Spleen (tissue), 11 donors: ENCODE results near the gene DEFB110. TPM values are rescaled to one million over a fixed set of nuclear protein-coding genes. Genes with fewer than 3 reads are reported as not detected.

Experiments
- DNase-seq: peaks from one replicate; pipeline ENCODE4 v3.0.0-alpha.2; 2020
- H3K27ac ChIP-seq, 8 donors: fragments of 200-600 bp; sonication (generic) in 7 of 8; 1 replicate in 4 of 8; 2 replicates in 4 of 8; pipeline versions ENCODE4 v1.5.0 to v1.8.0; 2016 to 2021; ENCODE audit warnings: inconsistent platforms in 4 of 8, mild to moderate bottlenecking in 4 of 8, moderate library complexity in 1 of 8
- H3K27me3 ChIP-seq, 7 donors: fragments of 200-600 bp; sonication (generic) in 6 of 7; replicated peaks in 1 of 7; 1 replicate in 4 of 7; 2 replicates in 3 of 7; pipeline versions ENCODE4 v1.5.0 to v1.8.0; 2016 to 2021; ENCODE audit warnings: inconsistent platforms in 3 of 7, mild to moderate bottlenecking in 1 of 7
- H3K36me3 ChIP-seq, 6 donors: fragments of 200-600 bp; sonication (generic) in 5 of 6; 1 replicate in 4 of 6; 2 replicates in 2 of 6; pipeline versions ENCODE4 v1.5.0 to v1.8.0; 2016 to 2021; ENCODE audit warnings: inconsistent platforms in 2 of 6
- H3K4me1 ChIP-seq, 6 donors: fragments of 200-600 bp; sonication (generic) in 5 of 6; 1 replicate in 3 of 6; 2 replicates in 3 of 6; pipeline versions ENCODE4 v1.5.0 to v1.8.0; 2016 to 2021; ENCODE audit warnings: inconsistent platforms in 3 of 6
- H3K4me3 ChIP-seq, 8 donors: fragments of 200-600 bp; sonication (generic) in 7 of 8; 1 replicate in 4 of 8; 2 replicates in 4 of 8; pipeline versions ENCODE4 v1.5.0 to v1.8.0; 2016 to 2021; ENCODE audit warnings: inconsistent platforms in 4 of 8, mild to moderate bottlenecking in 4 of 8, moderate library complexity in 2 of 8
- H3K9me3 ChIP-seq, 8 donors: fragments of 200-600 bp; sonication (generic) in 7 of 8; 1 replicate in 4 of 8; 2 replicates in 4 of 8; pipeline versions ENCODE4 v1.5.0 to v1.8.0; 2016 to 2021; ENCODE audit warnings: inconsistent platforms in 4 of 8
- POLR2A ChIP-seq, 3 donors: fragments of 450-650 bp; IDR thresholded peaks; one replicate each; pipeline ENCODE4 v1.5.1; 2017; ENCODE audit warnings: antibody characterized with exemption in 3 of 3, mild to moderate bottlenecking in 1 of 3
- POLR2AphosphoS5 ChIP-seq, 3 donors: sonication (generic); formaldehyde crosslinking; IDR thresholded peaks; one replicate each; pipeline ENCODE4 v1.5.1; 2017; ENCODE audit warnings: antibody characterized with exemption in 3 of 3
- WGBS, 5 donors: extraction: QIAGEN DNeasy Blood & Tissue Kit in 3 of 5; methylation state at CpG; one replicate each; pipeline versions ENCODE4 v1.1.5 to v1.1.7; 2013 to 2018; 5-methylcytosine and 5-hydroxymethylcytosine counted together
- intact Hi-C: fragments of 100-400 bp; cut with DNase I; formaldehyde crosslinking; loops from one replicate; pipeline ENCODE4 v1.15.0; 2023; ENCODE audit warnings: low total_unique reads
- polyA plus RNA-seq, 3 donors: library from polyadenylated mRNA; stranded (reverse); fragments of 200-250 nt; gene quantifications; one replicate each; pipeline ENCODE4 v1.2.1, GENCODE V29; 2013
- total RNA-seq, 7 donors: library from RNA; depleted of rRNA in 3 of 7; stranded (reverse); fragments of >200 nt in 3 of 7; fragmentation: NEBNext Ultra II Directional in 4 of 7; extraction: Animal tissue kit (Norgen Biotek cat#: 25700) in 4 of 7; gene quantifications; one replicate each; pipeline versions ENCODE4 v1.1.0 to v1.2.1, GENCODE V29; 2016 to 2021
- TF ChIP-seq, protein P1 (sequence below), 11 experiments: fragments of 200-600 bp in 7 of 11; fragments of 450-650 bp in 4 of 11; sonication (generic) in 4 of 11; IDR thresholded peaks in 8 of 11; conservative IDR thresholded peaks in 3 of 11; 1 replicate in 7 of 11; 2 replicates in 4 of 11; pipeline versions ENCODE4 v1.4.0 to v1.8.0; 2016 to 2021; ENCODE audit warnings: antibody characterized with exemption in 11 of 11, inconsistent platforms in 4 of 11, mild to moderate bottlenecking in 1 of 11
- donor health status: healthy with polysubstance abuse.
- donor health status: DM: no; HTN: no; CAD: no; lungs with moderate emphysema.
- donor health status: DM: no; HTN: no; CAD: no.
- donor health status: Bipolar disorder and iron deficiency.
- donor health status: healthy.
- donor health status: DM: no; HTN: no; CAD: no.
- donor health status: DM: yes; HTN: yes; CAD: no.

DEFB110 gene
- total and polyA plus RNA-seq, 10 donors: not detected

DNA sequence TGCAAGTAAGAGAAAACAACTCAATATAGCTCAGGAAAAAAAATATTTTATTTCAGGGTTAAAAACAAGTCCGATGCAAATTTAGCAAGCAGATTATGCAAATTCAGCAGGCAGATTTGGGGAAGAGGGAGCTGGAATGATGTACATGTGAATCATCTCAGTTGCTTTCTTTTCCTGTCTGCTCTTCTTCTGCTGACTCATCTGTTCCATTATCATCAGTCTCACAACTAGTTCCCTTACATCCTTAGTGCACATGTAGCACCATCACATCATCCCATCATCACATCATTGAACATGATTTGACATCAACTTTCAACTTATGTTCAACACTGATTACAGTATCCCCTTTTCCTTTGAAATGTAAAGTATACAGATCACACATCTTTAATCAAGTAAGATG is 40.9 kb downstream of the DEFB110 start:
- WGBS, 5 donors: 74 to 89% (median 84%) methylated on average over 1 of the region's 1 CpG
- intact Hi-C loops: no loop called here
- DNase-seq: no peak

GRCh38 chr6:49979584-49979983 is 42.2 kb downstream of the DEFB110 start:
- DNase-seq: no peak
- WGBS, 5 donors: 65 to 73% (median 71%) methylated on average over 4 of the region's 4 CpGs

More for the DNA sequence above, 40.9 kb downstream of the DEFB110 start:
- Histone ChIP-seq H3K27ac (no peak overlapping the region), H3K4me1 (no peaks in the 10 kb centered on the region), H3K36me3 (no peaks in the 10 kb centered on the region), H3K27me3 (no peaks in the 10 kb centered on the region), H3K9me3 (peaks cover 0 to 4% (median 0%) of the 10 kb centered on the region in 8 donors), H3K4me3 (no peak overlapping the region)
- TF ChIP-seq, protein P1, sequence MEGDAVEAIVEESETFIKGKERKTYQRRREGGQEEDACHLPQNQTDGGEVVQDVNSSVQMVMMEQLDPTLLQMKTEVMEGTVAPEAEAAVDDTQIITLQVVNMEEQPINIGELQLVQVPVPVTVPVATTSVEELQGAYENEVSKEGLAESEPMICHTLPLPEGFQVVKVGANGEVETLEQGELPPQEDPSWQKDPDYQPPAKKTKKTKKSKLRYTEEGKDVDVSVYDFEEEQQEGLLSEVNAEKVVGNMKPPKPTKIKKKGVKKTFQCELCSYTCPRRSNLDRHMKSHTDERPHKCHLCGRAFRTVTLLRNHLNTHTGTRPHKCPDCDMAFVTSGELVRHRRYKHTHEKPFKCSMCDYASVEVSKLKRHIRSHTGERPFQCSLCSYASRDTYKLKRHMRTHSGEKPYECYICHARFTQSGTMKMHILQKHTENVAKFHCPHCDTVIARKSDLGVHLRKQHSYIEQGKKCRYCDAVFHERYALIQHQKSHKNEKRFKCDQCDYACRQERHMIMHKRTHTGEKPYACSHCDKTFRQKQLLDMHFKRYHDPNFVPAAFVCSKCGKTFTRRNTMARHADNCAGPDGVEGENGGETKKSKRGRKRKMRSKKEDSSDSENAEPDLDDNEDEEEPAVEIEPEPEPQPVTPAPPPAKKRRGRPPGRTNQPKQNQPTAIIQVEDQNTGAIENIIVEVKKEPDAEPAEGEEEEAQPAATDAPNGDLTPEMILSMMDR (IDR thresholded peaks at IDR 0.05 in 8 of 11, conservative IDR thresholded peaks at IDR 0.05 in 3 of 11): no peak
- TF ChIP-seq POLR2A (IDR thresholded peaks at IDR 0.05) (no peak), POLR2AphosphoS5 (IDR thresholded peaks at IDR 0.05) (no peak)

DNA sequence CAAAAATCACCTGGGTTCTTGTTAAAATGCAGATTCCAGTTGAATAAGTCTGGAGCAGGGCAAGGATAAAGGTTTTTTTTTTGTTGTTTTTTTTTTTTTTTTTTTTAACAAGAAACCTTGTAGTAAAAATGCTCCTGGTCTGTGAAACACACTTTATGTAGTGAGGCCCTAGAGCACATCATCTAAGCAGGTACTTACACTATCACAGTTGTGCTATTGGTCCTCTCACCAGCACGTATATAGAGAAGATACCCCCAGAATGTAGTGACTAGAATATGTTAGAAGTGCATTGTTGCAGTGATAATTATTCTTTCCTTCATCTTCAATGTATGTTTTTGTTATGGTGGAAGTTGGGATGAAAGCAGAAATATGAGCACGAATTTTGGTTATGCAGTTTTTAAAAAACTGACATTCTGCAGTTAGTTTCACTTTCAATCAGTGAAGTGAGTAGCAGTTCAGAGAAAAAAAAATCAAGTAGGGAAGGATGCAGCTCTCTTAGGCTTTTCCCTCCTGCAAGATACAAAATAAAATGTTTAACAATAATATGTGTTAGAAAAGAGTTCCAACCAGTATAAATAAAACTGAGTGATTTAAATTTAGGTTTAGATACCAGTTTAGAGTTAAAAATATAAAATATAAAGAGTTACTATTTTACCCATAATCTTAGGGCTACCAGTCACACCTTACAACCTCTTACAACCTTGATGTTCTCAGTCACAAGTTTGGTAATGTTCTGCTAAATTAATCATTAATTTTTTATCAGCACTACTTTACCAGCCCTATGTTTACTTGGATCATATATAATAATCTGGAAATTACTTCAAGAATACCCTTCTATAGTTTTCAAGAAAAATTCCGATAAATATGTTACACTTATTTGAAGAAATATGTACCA is 43.2 kb downstream of the DEFB110 start:
- H3K27me3 ChIP-seq: no peaks in the 10 kb centered on the region
- no peak overlapping the region for H3K27ac ChIP-seq
- no peak for DNase-seq
- H3K4me3 ChIP-seq: peak overlapping the region in 1 of 8 donors; percentile 38
- peaks cover 0 to 4% (median 0%) of the 10 kb centered on the region in 8 donors for H3K9me3 ChIP-seq
- 21 to 44% (median 37%) methylated on average over 3 of the region's 3 CpGs for WGBS, 5 donors
- intact Hi-C loops: no loop called here
- H3K4me1 ChIP-seq: no peaks in the 10 kb centered on the region
- no peaks in the 10 kb centered on the region for H3K36me3 ChIP-seq
- TF ChIP-seq, protein P1 (IDR thresholded peaks at IDR 0.05 in 8 of 11, conservative IDR thresholded peaks at IDR 0.05 in 3 of 11): no peak
- TF ChIP-seq POLR2AphosphoS5 (IDR thresholded peaks at IDR 0.05) (no peak), POLR2A (IDR thresholded peaks at IDR 0.05) (no peak)

More at GRCh38 chr6:49979584-49979983, 42.2 kb downstream of the DEFB110 start:
- intact Hi-C loops: no loop called here
- Histone ChIP-seq H3K27me3 (no peaks in the 10 kb centered on the region), H3K9me3 (peaks cover 0 to 4% (median 0%) of the 10 kb centered on the region in 8 donors), H3K4me1 (no peaks in the 10 kb centered on the region), H3K4me3 (no peak overlapping the region), H3K27ac (no peak overlapping the region), H3K36me3 (no peaks in the 10 kb centered on the region)
- TF ChIP-seq, protein P1 (IDR thresholded peaks at IDR 0.05 in 8 of 11, conservative IDR thresholded peaks at IDR 0.05 in 3 of 11): no peak
- TF ChIP-seq POLR2A (IDR thresholded peaks at IDR 0.05) (no peak), POLR2AphosphoS5 (IDR thresholded peaks at IDR 0.05) (no peak)

- Histone ChIP-seq H3K4me1 (no peaks in the 10 kb centered on the region), H3K9me3 (no peaks in the 10 kb centered on the region), H3K27me3 (no peaks in the 10 kb centered on the region), H3K4me3 (no peak within 1 kb of the TSS), H3K27ac (no peak within 1 kb of the TSS), H3K36me3 (no peaks in the 10 kb centered on the region)
- TF ChIP-seq POLR2A (IDR thresholded peaks at IDR 0.05): no peak
- no peak for TF ChIP-seq POLR2AphosphoS5 (IDR thresholded peaks at IDR 0.05)
- TF ChIP-seq, protein P1 (IDR thresholded peaks at IDR 0.05 in 8 of 11, conservative IDR thresholded peaks at IDR 0.05 in 3 of 11): no peak
- WGBS, 5 donors: 49 to 69% (median 67%) methylated on average over 2 of the region's 2 CpGs
- DNase-seq: no peak
- intact Hi-C loops: no loop called here
Observed at GRCh38 chr6:49969605-49970004, 52.2 kb downstream of the DEFB110 start, which contains the start of gene DEFB113. Gene DEFB113, minus strand, starts transcription at chr6:49969625. Its CDS starts 0 bp downstream, at chr6:49969625.
